GM06990 (cell line): ENCODE measurements around the gene CIAPIN1.

ENCODE experiments used
- DNase-seq: peaks from one replicate; pipeline ENCODE4 v3.0.0-alpha.2; 2011; ENCODE audit not compliant: insufficient read length; ENCODE audit errors: extremely low read depth
- H3K27me3 ChIP-seq: replicated peaks from 2 replicates; pipeline ENCODE4 v1.6.0; 2011; ENCODE audit warnings: low read length; ENCODE audit not compliant: control insufficient read depth, insufficient read depth
- H3K36me3 ChIP-seq: 2 replicates; pipeline ENCODE4 v1.5.1; 2011; ENCODE audit warnings: low read length; ENCODE audit not compliant: control insufficient read depth, insufficient read depth
- H3K4me3 ChIP-seq: replicated peaks from 2 replicates; pipeline ENCODE4 v1.5.1; 2011; ENCODE audit warnings: low read depth, mild to moderate bottlenecking, control low read depth, low read length
- CTCF ChIP-seq: IDR thresholded peaks from 2 replicates; pipeline ENCODE4 v1.5.1; 2011; ENCODE audit warnings: low read length, control low read depth, mild to moderate bottlenecking, inconsistent platforms; ENCODE audit not compliant: insufficient read depth, poor library complexity, severe bottlenecking

The CIAPIN1 gene

GRCh38 chr16:57382535-57383275, 64.5 kb downstream of the CIAPIN1 start:
- H3K4me3 ChIP-seq = no peak overlapping the region
- DNase-seq = no peak
- TF ChIP-seq CTCF = peak; percentile 29
- no peaks in the 10 kb centered on the region for H3K36me3 ChIP-seq
- H3K27me3 ChIP-seq = no peaks in the 10 kb centered on the region

DNA sequence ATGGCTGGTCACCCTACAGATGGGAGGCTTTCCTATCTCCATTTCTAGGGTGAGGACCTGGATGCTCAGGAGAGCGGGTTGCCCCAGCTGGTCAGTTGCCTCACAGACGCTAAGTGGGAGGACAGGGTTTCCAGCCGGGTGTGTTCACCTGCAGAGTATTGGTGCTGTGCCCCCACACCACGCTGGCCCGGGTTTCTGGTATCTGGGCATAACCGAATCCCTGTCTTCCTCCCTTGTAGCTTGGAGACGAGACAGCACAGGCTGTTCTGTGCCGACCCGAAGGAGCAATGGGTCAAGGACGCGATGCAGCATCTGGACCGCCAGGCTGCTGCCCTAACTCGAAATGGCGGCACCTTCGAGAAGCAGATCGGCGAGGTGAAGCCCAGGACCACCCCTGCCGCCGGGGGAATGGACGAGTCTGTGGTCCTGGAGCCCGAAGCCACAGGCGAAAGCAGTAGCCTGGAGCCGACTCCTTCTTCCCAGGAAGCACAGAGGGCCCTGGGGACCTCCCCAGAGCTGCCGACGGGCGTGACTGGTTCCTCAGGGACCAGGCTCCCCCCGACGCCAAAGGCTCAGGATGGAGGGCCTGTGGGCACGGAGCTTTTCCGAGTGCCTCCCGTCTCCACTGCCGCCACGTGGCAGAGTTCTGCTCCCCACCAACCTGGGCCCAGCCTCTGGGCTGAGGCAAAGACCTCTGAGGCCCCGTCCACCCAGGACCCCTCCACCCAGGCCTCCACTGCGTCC, 65.2 kb downstream of the CIAPIN1 start:
- no peak for DNase-seq
- Histone ChIP-seq H3K27me3 (no peaks in the 10 kb centered on the region), H3K36me3 (no peaks in the 10 kb centered on the region), H3K4me3 (no peak overlapping the region)
- TF ChIP-seq CTCF = no peak

DNA sequence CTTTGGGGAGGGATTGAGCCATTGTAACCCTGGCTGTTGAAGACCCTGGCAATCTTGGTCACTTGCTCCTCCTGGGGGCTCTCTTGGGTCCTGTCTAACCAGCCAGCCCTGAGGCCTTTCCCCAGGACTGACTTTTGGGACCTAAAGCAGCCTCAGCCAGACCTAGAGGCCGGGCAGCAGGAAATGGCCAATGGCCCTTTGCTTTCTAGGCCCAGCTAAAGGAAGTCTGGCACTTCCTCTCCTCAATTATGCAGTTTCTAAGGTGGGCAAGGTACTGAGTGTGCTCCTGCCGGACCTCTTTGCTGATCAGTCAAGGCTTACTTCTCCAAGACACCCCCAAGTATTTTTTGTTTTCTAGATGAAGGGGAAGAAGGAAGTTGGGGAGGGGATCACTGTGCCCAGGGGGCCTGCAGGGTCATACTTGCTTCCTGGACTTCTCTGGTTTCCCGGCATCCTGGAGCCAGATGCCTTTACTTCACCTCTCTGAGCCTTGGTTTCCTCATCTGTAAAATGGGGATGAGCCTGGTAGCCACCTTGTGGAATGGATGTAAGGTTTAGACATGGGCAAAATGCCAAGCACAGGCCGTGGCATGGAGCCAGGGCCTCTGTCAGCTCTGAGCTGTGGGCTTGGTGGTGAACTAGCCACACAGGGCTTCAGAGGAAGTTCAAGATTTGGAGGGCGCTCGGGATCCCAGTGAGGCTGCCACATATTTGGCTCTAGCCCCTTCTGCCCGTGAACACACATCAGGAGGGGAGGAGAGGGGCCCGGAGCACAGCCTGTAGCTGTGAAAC, 66.3 kb downstream of the CIAPIN1 start:
- no peaks in the 10 kb centered on the region for H3K27me3 ChIP-seq
- H3K36me3 ChIP-seq = no peaks in the 10 kb centered on the region
- no peak for DNase-seq
- no peak for TF ChIP-seq CTCF
- no peak overlapping the region for H3K4me3 ChIP-seq

GRCh38 chr16:57379579-57379978, 67.6 kb downstream of the CIAPIN1 start:
- Histone ChIP-seq H3K4me3 (no peak overlapping the region), H3K27me3 (no peaks in the 10 kb centered on the region), H3K36me3 (no peaks in the 10 kb centered on the region)
- no peak for TF ChIP-seq CTCF
- no peak for DNase-seq
